ENCODE results near the gene UPF2.

Gene UPF2

DNA sequence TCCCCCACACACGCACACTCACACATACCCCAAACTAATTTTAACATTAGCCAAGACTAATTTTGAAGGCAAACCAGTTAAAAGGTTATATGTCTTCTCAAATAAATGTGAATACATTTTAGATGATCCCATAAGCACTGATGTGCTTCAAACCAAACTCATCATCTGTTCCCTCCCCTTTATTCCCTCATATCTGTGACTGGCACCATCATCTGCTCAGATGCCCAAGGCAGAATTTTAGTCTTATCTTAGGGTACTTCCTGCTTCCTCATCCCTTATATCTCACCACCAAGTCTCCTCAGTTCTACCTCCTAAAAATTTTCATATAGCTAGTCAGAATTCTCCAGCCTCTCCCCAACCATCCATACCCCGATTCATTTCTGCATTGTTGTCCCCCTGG, 80.4 kb downstream of the UPF2 start:
- no peak for DNase-seq (ENCODE audit: low read depth)

DNA sequence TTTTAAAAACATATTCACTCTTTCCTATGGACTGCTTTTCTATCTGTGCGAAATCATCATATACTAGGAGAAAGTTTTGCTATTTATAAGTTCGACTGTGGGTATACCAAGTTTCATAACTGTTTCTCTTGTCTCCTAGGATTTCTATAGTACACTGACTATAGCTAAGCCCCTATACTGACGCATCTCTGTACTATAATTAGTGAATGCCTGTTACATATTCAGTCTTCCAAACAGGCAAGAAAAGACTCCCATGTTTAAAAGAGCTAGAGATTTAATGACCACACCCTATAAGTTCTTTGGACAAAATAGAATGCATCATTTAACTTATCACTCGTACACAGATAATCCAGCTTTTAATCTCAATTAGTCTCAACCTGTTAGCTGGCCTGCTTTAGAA, 80.8 kb downstream of the UPF2 start:
- no peak for DNase-seq (ENCODE audit: low read depth)

DNA sequence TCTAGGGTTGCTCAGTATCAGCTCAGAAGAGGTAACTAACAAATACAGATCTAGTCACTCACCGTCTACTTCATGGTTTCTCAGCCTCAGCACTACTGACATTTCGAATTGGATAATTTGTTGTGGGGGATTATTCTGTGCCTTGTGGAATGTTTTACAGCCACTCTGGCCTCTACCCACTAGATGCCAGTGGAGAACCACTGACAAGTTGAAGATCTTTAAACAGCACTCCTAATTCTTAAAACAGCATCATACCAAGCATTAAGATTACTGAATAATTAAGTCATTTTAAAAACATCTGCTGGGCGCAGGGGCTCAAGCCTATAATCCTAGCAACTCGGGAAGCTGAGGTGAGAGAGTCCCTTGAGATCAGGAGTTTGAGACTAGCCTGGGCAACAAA, 82.6 kb downstream of the UPF2 start:
- no peak for DNase-seq (ENCODE audit: low read depth)

DNA sequence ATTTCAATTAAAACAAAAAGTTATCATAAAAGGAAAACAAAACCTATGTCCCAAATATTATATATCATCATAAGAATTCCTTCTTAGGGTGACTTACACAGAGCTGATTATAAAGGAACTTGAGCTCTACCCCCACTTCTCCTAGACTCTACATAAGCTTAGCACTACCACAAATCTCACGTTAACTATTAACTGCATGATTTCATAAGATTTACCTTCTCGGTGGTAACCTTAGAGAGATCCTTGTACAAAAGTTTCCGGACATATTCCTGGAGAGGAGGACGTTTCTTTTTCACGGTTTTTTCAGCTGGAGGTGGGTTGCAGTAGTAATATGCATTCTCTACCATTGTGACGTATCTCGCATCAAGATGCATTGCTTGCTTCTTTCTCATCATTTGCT, 83.7 kb downstream of the UPF2 start:
- DNase-seq (ENCODE audit: low read depth): no peak

DNA sequence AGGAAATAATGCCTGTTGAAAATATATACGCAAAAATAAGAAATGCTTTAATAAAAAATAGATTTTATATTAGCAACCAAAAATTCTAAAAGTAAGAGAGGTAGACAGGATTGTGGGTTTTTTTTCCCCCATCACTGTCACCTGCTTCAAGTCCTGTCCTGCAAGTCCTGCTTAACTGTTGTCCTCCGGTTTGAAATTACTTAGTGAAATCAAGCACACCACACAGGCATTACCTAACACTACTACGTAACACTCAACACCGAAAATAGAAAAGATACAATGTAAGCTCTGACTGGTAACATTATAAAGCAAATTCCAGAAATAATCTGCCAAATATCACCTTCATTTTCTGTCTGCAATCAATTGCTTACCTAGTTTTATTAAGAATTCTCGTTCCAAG, 90.9 kb downstream of the UPF2 start:
- DNase-seq (ENCODE audit: low read depth): no peak

DNA sequence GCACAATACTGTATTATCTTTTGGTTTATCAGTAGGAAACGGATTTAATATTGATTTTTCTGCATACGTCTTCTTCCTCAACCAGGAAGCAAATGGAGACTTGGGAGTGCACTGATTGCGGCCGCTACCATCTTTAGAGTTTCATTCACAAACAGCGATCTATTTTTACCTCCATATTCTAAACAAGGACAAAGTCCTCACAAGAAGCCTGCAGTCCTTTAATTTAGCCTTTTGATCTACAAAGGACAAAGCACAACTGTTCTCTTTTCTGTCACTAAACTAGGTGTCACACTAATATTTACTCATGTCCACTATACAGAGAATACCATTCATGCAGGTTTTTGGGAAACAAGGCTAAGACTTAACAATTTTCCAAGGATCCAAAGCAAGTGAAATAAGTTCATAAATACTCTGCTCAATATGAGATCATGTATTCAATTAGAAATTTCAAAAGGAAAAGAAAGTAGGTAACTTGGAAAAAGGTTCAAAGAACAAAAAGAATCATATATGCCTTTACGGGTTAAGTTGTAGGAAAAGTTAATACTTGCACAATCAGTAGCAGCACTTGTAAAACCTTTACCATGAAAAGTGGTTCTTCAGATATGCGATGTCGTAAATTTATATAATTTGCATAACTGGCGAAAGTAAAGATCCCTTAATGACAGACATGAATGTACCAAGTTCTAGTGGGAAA, 92.1 kb downstream of the UPF2 start:
- DNase-seq (ENCODE audit: low read depth): no peak

DNA sequence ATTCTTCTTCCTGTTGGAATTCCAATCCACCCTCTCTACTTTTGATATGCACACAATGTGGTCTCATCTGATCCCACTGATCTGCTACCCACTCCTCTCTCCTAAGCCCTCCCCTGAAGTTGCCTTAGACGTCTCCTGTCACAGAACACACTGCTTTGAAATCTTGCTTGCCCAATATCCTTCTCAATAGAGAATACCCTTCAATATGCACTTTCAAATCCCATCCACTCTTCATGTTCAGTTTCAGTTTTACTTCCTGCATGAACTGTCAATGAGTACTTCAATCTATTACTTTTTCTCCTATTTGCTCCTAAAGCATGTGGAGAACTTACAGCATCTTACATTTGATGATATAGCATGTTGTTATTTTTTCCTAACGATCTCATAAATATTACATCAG, 93.5 kb downstream of the UPF2 start:
- DNase-seq (ENCODE audit: low read depth): no peak

DNA sequence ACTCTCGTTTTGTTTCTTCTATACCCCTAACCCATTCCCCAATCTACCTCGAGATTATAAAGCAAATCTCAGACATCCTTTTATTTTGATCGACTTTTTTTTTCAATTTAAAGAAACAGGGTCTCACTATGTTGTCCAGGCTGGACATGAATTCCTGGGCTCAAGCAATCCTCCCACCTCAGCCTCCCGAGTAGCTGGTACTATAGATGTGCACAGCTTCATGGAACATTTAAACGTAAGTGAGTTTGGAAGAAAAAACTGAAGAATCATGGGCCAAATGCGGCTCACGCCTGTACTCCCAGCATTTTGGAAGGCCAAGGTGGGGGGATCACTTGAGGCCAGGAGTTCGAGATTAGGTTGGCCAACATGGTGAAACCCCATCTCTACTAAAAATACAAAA, 96.0 kb downstream of the UPF2 start:
- DNase-seq (ENCODE audit: low read depth): no peak

DNA sequence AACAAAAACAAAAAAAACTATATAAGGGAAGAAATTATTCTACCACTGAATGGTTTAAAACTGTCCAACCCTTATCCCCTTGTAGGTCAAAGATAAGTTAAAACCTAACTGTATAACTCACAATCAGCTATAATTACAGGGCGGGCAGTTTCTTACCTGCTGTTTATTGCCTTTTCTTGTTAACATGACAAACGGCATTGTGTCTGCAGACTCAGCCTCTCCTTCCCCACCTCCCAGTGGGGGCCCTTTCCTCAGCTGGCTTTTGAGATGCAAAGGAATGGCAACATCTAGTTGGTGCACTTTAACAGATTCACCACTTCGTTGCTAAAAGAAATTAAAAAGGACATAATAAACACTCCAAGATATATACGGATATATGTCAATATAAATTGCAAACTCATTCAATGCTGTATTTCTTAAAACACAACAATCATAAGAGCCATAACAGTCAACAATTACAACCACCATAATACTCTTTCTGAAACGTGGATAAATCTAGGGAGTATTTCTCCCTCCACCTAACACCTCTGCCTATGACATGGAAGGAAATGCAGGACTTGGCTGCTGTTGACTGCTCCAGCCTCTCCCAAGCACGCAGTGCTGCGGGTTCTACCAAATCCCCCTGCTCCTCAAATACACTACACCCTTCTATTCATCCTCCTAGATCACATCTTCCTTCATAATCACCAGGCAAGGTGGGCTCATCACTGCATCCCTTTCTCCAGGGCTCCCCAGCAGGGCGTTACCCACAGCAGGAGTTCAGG, 106.0 kb downstream of the UPF2 start:
- DNase-seq (ENCODE audit: low read depth): no peak

DNA sequence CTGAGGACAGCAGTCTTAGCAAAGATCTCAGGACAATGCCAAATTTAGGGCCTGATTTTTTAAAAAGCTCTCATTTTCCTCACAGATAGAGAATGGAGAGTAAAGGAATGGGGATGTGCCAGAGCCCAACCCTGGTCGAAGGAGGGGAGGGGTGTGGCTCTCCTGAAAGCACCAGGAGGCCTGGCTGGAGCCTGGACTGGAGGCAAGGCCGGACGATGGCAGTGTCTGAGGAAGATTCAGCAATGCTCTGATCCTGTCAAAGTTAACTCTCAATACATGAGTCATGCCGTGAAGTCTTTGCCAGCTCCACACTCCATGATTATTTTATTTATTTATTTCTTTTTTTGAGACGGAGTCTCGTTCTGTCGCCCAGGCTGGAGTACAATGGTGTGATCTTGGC, 108.3 kb downstream of the UPF2 start:
- no peak for DNase-seq (ENCODE audit: low read depth)

DNA sequence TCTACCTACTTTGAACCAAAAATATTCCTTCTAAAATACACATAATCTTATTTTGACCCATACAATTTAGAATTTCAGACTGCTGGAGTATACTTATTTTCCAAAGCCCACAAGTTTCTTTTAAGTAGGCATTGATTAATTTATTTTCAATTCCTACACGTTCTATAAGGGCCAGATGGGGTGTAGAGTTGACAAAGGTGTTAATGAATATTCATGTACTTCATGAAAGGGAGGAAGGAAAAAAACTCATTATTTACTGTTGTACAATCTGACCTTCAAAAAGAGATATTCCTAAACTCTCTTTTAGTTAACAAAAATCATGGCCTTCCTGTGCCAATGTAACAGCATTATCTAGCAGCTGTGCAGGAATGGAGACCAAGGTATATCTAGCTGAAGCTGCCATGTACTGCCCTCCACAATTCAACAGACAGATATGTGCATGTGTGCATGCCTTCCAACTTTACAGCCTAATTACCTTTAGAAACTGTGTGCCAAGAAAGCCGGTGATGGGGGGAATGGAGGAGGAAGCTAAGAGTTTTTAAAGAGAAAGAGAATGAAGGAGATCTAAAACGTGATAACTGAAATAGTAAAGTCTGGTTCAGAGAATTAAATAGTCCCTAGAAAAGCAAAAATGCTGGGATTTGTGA, 108.9 kb downstream of the UPF2 start:
- DNase-seq (ENCODE audit: low read depth): no peak

DNA sequence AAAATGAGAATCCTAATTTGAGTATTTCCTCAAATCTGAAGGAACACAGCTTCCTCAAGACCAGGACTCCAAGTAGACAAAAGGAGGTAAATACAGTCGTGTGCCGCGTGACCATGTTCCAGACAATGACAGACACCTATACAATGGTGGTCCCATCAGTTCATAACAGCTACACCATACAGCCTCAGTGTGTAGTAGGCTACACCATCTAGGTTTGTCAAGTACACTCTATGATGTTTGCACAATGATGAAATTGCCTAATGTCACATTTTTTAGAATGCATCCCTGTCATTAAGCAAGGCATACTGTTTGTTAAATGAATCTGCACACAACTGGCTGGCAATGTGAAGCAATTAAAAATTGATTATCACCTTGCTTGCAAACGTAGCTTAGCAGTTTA, 111.6 kb downstream of the UPF2 start:
- no peak for DNase-seq (ENCODE audit: low read depth)

DNA sequence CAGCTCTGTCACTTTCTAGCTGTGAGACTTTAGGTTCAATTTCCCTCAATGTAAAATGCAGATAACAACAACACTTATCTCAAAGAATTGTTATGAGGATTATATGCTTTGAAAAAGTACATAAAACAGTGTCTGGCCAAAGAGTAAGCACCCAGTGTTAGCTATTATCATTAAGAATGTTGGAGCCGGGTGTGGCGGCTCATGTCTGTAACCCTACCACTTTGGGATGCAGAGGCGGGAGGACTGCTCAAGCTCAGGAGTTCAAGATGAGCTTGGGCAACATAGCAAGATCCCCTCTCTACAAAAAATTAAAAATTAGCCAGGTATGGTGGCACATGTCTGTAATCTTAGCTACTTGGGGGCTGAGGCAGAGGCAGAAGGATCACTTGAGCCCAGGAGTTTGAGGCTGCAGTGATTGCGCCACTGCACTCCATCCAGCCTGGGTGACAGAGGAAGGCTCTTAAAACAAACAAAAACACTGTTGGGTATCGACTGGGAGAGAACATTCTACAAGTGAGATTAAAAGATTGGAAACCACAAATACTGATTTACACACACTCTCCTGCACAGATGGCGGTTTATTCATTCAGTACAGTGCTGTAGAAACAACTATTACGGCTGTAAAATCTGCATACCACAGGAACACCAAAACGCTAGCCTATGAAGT, 112.2 kb downstream of the UPF2 start:
- DNase-seq (ENCODE audit: low read depth): no peak

DNA sequence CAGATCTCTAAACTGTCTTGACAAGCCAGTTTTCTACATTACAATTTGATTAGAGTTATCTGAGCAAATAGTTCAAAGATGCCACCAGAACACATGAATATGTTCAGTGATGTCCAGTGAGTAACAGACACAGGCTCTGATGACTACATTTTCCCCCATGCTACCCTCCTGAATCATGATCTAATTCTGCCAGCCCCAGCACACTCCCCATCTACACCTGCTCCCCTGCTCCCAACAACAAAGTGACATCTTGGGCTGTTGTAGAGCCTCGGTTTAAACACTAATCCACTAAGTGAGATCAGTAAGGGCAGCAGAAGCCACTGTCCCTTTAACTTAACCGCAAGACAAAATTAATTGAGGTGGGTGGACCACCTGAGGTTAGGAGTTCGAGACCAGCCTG, 114.9 kb downstream of the UPF2 start:
- no peak for DNase-seq (ENCODE audit: low read depth)

DNA sequence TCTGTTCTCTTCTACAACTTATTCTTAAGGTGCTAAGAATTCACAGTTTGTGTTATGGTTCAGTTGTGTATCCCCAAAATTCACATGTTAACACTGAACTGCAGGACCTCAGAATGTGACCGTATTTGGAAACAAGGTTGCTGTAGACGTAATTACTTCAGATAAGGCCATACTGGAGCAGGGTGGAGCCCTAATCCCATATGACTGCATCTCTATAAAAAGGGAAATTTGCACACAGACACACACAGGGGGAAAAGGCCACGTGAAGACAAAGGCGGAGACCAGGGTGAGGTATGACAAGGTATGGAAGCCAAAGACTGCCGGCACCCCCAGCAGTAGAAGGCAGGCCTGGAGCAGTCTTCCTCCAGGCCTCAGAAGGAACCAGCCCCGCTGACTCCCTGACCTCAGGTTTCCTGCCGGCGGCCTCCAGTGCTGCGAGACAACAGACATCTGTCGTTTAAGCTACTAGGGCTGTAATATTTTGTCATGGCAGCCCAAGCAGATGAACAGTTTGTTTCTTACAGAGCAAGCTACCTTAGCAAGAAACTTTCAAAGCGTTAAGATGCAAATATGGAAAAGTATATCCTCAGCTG, 120.7 kb downstream of the UPF2 start:
- DNase-seq (ENCODE audit: low read depth): no peak

DNA sequence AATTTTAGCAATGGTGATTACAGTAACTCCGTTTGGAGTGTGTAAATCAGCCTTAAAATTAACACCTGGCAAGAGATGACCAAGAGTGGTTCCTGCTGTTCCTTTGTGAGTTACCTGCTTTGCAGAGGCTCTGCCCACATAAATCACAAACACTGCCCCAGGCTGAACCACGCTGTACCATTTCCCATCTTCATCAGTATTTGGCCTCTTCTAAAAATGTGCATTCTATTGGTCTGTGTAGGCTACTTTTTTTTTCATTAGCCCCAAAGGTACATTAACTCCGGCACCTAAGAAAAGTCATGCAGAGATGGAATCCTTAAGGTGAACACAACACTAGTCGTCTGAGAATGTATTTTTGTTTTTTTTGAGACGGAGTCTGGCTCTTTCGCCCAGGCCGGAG, 123.3 kb downstream of the UPF2 start:
- no peak for DNase-seq (ENCODE audit: low read depth)

DNA sequence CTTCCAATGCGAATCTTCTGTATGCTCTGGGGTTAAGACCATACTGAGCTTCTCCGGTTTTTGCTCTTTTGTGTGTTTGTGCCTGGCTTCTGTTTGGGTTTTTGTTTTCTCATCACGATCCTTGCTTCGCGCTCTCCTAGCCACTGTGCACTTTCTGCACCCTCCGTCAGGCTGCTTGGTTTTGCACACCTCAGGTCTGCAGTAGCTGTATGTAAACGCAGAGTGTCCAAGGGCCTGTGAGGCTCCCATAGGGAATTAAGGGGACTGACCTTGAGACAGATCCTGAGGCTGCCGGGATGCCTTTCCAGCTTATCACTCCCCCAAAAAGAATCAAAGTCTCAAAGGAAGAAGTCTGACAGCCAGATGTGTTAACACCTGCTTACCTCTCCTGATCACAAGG, 124.2 kb downstream of the UPF2 start:
- DNase-seq (ENCODE audit: low read depth): no peak

DNA sequence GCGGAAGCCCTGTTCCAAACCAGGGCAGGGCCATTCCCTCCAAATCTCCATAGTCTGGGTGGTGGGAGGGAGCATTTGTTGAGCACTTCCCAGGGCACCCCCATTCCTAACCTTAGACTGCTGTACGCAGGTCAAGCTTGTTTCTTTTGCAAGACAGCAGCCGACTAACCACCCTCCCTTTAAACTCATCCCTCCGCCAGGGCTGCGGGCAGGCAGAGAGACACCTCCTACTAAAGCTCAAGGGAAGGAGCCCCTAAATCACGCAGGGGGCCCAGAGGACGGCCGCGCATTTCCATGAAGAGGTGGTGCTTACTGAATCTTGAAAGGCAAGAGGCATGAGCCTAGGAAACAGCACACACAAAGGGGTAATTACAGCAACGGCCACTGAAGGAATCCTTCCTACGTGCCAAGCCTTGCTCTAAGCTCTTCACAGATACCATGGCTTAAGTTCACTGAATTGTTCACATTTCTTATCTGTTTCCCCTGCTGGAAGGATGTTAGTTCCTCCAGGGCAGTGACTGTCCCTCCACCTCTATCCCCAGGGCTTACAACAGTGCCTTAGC, 129.4 kb downstream of the UPF2 start:
- no peak for DNase-seq (ENCODE audit: low read depth)

DNA sequence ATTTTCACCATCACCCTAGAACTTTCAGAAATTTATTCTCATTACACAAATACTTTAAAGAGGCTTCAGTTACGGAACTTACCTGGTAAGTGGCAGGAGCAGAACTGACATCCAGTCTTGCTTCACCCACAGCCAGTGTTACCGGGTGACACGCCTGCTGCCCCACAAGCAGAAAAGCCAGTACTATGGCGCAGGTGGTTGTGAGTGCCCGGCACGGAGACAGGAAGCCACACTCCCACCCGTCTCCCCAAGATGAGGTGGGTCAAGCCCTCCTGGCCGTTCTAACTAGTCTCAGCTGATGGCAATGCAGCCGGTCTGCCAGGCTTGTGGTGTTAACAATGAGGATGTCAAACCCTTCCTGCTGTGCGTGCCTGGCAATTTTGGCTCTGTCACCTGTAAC, 132.5 kb downstream of the UPF2 start:
- DNase-seq (ENCODE audit: low read depth): no peak

DNA sequence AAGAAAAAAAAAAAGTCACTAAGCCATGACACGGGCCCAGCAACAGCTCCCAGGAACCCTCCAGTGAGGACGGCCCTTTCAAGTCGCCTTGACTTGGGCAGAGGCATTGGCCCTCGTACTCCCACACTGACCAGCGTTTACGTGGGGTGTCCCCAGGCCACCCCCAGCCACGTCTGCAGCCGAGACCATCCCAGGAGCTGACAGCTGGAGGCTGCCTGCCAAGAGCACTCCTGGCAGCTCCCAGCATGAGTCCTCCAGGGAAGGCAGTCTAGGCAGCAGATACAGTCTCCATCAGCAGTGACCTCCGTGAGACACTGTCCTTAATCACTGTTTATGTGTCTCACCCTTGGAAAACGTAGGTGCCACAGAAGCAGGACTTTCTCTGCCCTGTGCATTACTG, 133.0 kb downstream of the UPF2 start:
- no peak for DNase-seq (ENCODE audit: low read depth)

DNA sequence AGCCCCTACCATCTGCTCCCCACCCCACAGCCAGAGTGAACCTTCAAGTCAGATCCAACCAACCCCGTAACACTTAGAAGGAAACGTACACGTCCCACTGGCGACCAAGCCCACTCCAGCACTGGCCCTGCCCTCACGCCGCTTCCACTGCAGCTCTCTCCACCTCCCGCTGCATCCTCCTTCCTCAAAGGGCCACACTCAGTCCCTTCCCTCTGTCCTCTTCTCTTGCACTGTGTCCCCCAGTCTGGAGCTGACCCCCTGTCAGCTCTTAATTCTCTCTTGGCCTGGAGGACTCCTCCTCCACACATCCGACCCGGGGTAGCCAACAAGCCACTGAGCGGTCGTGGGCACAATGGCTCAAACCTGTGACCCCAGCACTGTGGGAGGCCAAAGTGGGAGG, 133.6 kb downstream of the UPF2 start:
- no peak for DNase-seq (ENCODE audit: low read depth)

DNA sequence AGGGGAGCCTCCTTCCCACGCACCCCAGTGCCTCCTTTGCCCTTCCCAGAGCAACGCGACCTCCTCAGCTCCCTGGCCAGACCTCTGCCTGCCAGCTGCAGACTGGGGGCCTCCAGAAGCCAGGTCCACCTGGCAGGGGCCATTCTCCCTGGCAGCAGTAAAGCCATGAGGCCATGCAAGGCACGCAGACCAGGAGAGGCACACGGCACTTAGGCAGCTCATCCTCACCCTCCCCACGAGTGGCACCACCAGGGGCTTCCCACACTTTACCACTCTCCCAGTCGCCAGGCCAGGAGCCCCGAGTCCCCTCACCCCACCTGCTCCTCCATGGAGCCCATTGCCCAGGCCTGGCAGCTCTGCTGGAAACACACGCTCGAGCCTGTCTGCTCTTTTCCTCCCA, 134.1 kb downstream of the UPF2 start:
- no peak for DNase-seq (ENCODE audit: low read depth)

All from stimulated activated CD8-positive, alpha-beta memory T cell treated with anti-CD3 and anti-CD28 coated beads, Interleukin-7, amount 100 ng/mL, for 24 hours (primary cell).